COR-L47 (cell line): ENCODE data around the gene RHBDL3.
A peak's percentile ranks its signal among the peaks of the same experiment; 100 is the strongest.
"Not testable (repeated sequence)": the region's sequence is repeated elsewhere in the genome, so short reads cannot be mapped to it uniquely, and the experiment has no call there.

Source experiments
- DNase-seq: peaks from one replicate; lab custom pipeline; 2025; lab: John Stamatoyannopoulos, UW

The RHBDL3 gene

GRCh38 chr17:32289471-32290070, 23.9 kb downstream of the RHBDL3 start:
- no peak for DNase-seq

GRCh38 chr17:32292094-32292493, 26.5 kb downstream of the RHBDL3 start:
- DNase-seq: no peak

GRCh38 chr17:32297424-32297823, 31.8 kb downstream of the RHBDL3 start:
- DNase-seq: no peak

- DNase-seq: no peak
These were observed 32.2 kb downstream of the RHBDL3 start for GRCh38 chr17:32297860-32298259.

- DNase-seq: no peak
These were observed 32.7 kb downstream of the RHBDL3 start for GRCh38 chr17:32298298-32298697.

GRCh38 chr17:32298721-32299579, 33.3 kb downstream of the RHBDL3 start:
- no peak for DNase-seq

- DNase-seq: no peak
These were observed 34.0 kb downstream of the RHBDL3 start for GRCh38 chr17:32299580-32300164.

GRCh38 chr17:32302037-32302436, 36.4 kb downstream of the RHBDL3 start:
- peak; percentile 24 for DNase-seq

GRCh38 chr17:32302860-32303649, 37.4 kb downstream of the RHBDL3 start:
- peak; percentile 54 for DNase-seq

- peak; percentile 35 for DNase-seq
These were observed 38.2 kb downstream of the RHBDL3 start for GRCh38 chr17:32303781-32304288.

- no peak for DNase-seq
These were observed 39.4 kb downstream of the RHBDL3 start for GRCh38 chr17:32305049-32305448.

GRCh38 chr17:32307658-32308057, 42.0 kb downstream of the RHBDL3 start:
- DNase-seq: no peak

- DNase-seq: no peak
These were observed 45.5 kb downstream of the RHBDL3 start for GRCh38 chr17:32311028-32311536.

GRCh38 chr17:32314636-32315035, 49.0 kb downstream of the RHBDL3 start:
- no peak for DNase-seq

- peak; percentile 30 for DNase-seq
These were observed 49.5 kb downstream of the RHBDL3 start for GRCh38 chr17:32315171-32315570.

GRCh38 chr17:32316653-32317052, 51.0 kb downstream of the RHBDL3 start:
- DNase-seq: not testable (repeated sequence)

- no peak for DNase-seq
These were observed 51.7 kb downstream of the RHBDL3 start for GRCh38 chr17:32317353-32317752.

- no peak for DNase-seq
These were observed 52.4 kb downstream of the RHBDL3 start for GRCh38 chr17:32318071-32318470.

GRCh38 chr17:32319548-32319905, 53.9 kb downstream of the RHBDL3 start:
- peak; percentile 53 for DNase-seq

GRCh38 chr17:32320080-32320479, 54.4 kb downstream of the RHBDL3 start:
- not testable (repeated sequence) for DNase-seq

GRCh38 chr17:32320847-32321246, 55.2 kb downstream of the RHBDL3 start:
- no peak for DNase-seq

GRCh38 chr17:32323046-32323445, 57.4 kb downstream of the RHBDL3 start:
- DNase-seq: no peak
